Thyroid gland (tissue), 4 donors: ENCODE results near the gene RYR3. TPM values are rescaled to one million over a fixed set of nuclear protein-coding genes. Genes with fewer than 3 reads are reported as not detected.

ENCODE experiments used
- DNase-seq, 2 donors: peaks; one replicate each; pipeline ENCODE4 v3.0.0-alpha.2; 2019
- H3K27ac ChIP-seq, 3 donors: fragments of 200-600 bp; sonication (generic); 1 replicate in 2 of 3; 2 replicates in 1 of 3; pipeline ENCODE4 v1.5.1; 2016 to 2019; ENCODE audit warnings: mild to moderate bottlenecking in 1 of 3, moderate library complexity in 1 of 3
- H3K27me3 ChIP-seq: fragments of 200-600 bp; sonication (generic); one replicate; pipeline ENCODE4 v1.5.1; 2019
- H3K36me3 ChIP-seq, 2 donors: fragments of 200-600 bp; sonication (generic); one replicate each; pipeline ENCODE4 v1.5.1; 2016 to 2019
- H3K4me1 ChIP-seq, 2 donors: fragments of 200-600 bp; sonication (generic); one replicate each; pipeline ENCODE4 v1.5.1; 2017 to 2019
- H3K4me3 ChIP-seq, 3 donors: fragments of 200-600 bp; sonication (generic); replicated peaks in 1 of 3; 1 replicate in 2 of 3; 2 replicates in 1 of 3; pipeline ENCODE4 v1.5.1; 2016; ENCODE audit warnings: mild to moderate bottlenecking in 1 of 3
- H3K9me3 ChIP-seq: fragments of 200-600 bp; sonication (generic); one replicate; pipeline ENCODE4 v1.5.1; 2017
- CTCF ChIP-seq, 6 experiments: fragments of 200-600 bp in 3 of 6; fragments of 450-650 bp in 3 of 6; sonication (generic) in 3 of 6; IDR thresholded peaks; one replicate each; pipeline ENCODE4 v1.5.1; 2016 to 2019; ENCODE audit warnings: antibody characterized with exemption in 6 of 6, mild to moderate bottlenecking in 2 of 6, inconsistent platforms in 1 of 6, moderate library complexity in 1 of 6
- POLR2A ChIP-seq, 2 donors: fragments of 450-650 bp; IDR thresholded peaks; one replicate each; pipeline ENCODE4 v1.6.1; 2017; ENCODE audit warnings: antibody characterized with exemption in 2 of 2, mild to moderate bottlenecking in 2 of 2, moderate library complexity in 1 of 2
- WGBS, 2 donors: methylation state at CpG; one replicate each; pipeline ENCODE4 v1.1.5; 2017; 5-methylcytosine and 5-hydroxymethylcytosine counted together
- intact Hi-C: fragments of 100-400 bp; cut with DNase I; formaldehyde crosslinking; loops from one replicate; pipeline ENCODE4 v1.15.1; 2023
- total RNA-seq, 4 donors: library from RNA; depleted of rRNA; stranded (reverse); fragments of >200 nt; gene quantifications; one replicate each; pipeline ENCODE4 v1.2.3, GENCODE V29; 2016

RYR3 gene
- total RNA-seq, 4 donors from 2014 or later = 0.27 to 4.2 (median 0.34) TPM

DNA sequence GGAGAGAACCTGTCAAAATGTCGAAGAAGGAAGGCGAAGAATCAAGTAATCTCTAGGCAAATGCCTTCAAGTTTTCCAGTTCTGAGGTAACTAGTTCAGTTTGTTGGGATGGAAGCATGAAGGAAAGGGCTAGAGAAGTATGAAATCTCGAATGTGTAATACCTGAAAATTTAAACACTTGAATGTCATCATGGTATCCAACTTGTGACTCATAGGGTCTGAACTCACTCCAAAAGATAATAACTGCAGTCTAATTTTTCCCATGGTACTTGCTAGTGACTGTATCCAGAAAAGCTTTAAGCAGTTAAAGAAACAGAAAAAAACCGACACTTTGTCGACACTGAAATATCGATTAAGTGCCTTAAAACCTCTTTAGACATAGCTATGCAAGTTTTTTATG, 554.6 kb downstream of the RYR3 start:
- intact Hi-C loops = no loop called here
- no peaks in the 10 kb centered on the region for H3K4me1 ChIP-seq
- no peak overlapping the region for H3K27ac ChIP-seq
- no peak overlapping the region for H3K4me3 ChIP-seq
- no peak for DNase-seq
- TF ChIP-seq CTCF (IDR thresholded peaks at IDR 0.05) (no peak), POLR2A (IDR thresholded peaks at IDR 0.05) (no peak)
- 80 to 88% methylated on average over 6 of the region's 6 CpGs for WGBS, 2 donors
- no peaks in the 10 kb centered on the region for H3K36me3 ChIP-seq
- H3K9me3 ChIP-seq = no peaks in the 10 kb centered on the region
- H3K27me3 ChIP-seq = no peaks in the 10 kb centered on the region

- intact Hi-C loops = no loop called here
- 62 to 68% methylated on average over 3 of the region's 3 CpGs for WGBS, 2 donors
- Histone ChIP-seq H3K36me3 (no peaks in the 10 kb centered on the region), H3K9me3 (no peaks in the 10 kb centered on the region), H3K4me1 (no peaks in the 10 kb centered on the region), H3K4me3 (no peak overlapping the region), H3K27ac (no peak overlapping the region), H3K27me3 (no peaks in the 10 kb centered on the region)
- DNase-seq = no peak
- no peak for TF ChIP-seq CTCF (IDR thresholded peaks at IDR 0.05)
Observed at GRCh38 chr15:33866101-33866737, 555.5 kb downstream of the RYR3 start.

- DNase-seq = no peak
- Histone ChIP-seq H3K36me3 (no peaks in the 10 kb centered on the region), H3K4me3 (no peak overlapping the region), H3K27me3 (no peaks in the 10 kb centered on the region), H3K9me3 (no peaks in the 10 kb centered on the region), H3K27ac (no peak overlapping the region), H3K4me1 (no peaks in the 10 kb centered on the region)
- TF ChIP-seq CTCF (IDR thresholded peaks at IDR 0.05) (no peak), POLR2A (IDR thresholded peaks at IDR 0.05) (no peak)
- intact Hi-C loops = no loop called here
- 93% methylated on average over 2 of the region's 2 CpGs for WGBS, 2 donors
Observed at GRCh38 chr15:33871980-33872379, 561.2 kb downstream of the RYR3 start.

DNA sequence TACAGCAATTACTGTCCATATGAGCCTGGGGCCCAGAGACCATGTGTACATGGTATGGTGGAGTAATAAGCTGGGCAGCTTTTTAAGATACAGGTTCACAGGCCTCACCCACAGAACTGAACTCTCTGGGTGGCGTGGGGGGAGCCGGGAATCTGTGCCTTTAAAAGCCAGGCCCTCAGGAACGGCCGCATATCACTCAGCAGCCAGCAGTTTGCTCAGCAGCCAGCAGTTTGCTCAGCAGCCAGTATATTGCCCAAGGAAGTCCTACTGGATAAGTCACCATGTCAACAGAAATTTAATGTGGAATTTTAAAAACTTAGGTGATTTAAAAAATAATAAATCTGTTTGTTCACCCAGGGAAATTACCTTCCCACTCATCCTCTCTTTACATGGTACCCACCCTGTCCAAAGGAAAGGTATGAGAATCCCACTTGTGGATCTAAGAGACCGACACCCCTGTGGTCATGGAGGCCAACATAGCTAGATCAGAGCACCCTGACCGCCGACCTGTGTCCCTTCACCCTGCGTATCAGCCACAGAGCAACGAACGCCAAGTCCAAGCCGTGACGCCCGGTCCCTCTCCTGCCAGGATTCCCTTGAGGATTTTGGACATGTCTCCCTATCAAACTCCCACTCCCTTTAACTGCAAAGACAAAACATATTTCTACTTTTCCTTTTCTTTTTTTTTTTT, 561.8 kb downstream of the RYR3 start:
- H3K4me3 ChIP-seq = no peak overlapping the region
- 82 to 87% methylated on average over 13 of the region's 13 CpGs for whole genome bisulfite sequencing, 2 donors
- intact Hi-C loops = no loop called here

More for the DNA sequence above, 561.8 kb downstream of the RYR3 start:
- Histone ChIP-seq H3K27ac (no peak overlapping the region), H3K36me3 (no peaks in the 10 kb centered on the region), H3K4me1 (no peaks in the 10 kb centered on the region), H3K9me3 (no peaks in the 10 kb centered on the region), H3K27me3 (no peaks in the 10 kb centered on the region)
- no peak for TF ChIP-seq CTCF (IDR thresholded peaks at IDR 0.05)
- no peak for TF ChIP-seq POLR2A (IDR thresholded peaks at IDR 0.05)
- no peak for DNase-seq
